GM18951 (cell line): ENCODE data around the gene KIF12.

Source experiments
- POLR2A ChIP-seq: IDR thresholded peaks from 4 replicates; pipeline ENCODE4 v1.6.1; 2011; ENCODE audit warnings: mild to moderate bottlenecking; ENCODE audit not compliant: insufficient read length, insufficient read depth; ENCODE audit errors: extremely low read depth
- in situ Hi-C: fragments of 300-500 bp; cut with MboI; formaldehyde crosslinking; loops from one replicate; pipeline ENCODE4 v1.12.0; 2022; ENCODE audit warnings: low sequenced_read_pairs, mixed read lengths, inconsistent platforms; ENCODE audit not compliant: unreplicated experiment

Gene KIF12

DNA sequence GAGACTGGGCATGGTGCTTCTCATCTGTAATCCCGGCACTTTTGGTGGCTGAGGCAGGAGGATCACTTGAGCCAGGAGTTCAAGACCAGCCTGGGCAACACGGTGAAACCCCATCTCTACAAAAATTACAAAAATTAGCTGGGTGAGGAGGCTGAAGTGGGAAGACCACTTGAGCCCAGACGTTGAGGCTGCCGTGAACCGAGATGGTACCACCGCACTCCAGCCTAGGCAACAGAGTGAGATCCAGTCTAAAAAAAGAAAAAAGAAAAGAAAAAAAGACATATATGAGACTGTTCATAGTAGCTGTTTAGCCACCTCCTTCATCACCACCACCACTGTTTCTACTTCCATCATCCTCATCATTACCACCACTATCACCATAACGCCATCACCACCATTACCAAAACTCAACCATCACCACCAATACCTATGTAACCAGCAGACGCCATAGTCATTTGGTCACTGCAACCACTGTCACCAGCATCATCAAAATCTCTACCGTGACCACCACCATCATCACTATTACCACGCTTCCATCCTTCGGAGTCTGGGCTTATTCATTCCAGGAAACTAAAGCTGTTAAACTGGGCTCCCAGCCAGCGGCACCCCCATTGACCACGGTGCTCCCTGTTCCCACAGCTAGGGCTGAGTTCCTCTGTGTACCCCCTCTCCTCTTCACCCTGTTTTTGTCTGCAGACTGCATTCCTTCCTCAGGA lies 8.4 kb upstream of the KIF12 start:
- TF ChIP-seq POLR2A = no peak
- in situ Hi-C loops = no loop called here

DNA sequence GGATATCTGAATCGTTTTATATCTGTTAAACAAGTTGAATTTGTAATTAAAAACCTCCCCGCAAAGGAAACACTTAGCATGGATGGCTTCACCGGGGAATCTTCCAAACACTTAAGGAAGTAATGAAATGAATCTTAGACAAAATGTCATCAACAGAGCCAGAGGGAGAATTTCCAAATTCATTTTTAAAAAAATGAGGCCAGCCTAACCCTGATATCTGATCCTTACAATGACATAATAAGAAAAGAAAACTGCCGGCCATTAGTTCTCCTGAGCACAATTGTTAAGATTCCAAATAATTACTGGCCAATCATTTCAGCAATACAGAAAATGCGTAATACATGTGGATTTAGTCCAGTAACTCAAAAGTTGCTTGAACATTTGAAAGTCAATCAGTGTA lies 6.1 kb upstream of the KIF12 start:
- no peak for TF ChIP-seq POLR2A
- in situ Hi-C loops = no loop called here

- in situ Hi-C loops = no loop called here
- TF ChIP-seq POLR2A = no peak
Observed at GRCh38 chr9:114102484-114102883, 3.4 kb upstream of the KIF12 start.

DNA sequence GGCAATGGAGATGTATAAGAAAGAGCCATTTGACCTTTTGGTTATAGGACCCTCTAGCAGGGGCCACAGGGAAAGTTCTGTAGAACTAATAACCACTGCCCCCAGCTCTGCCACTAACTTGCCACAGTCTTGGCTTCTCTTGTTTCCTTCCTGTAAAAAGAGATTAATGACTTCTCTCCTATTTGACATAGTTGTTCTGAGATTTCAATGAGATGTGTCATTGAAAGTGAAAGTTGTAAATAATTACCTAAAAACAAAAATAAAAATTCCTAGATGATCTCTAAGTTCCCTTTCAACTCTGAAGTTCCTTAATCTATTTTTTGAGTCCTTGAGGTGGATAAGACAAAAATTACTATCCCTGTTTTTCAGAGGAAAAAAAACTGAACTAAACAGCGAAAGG lies 1.4 kb upstream of the KIF12 start:
- no peak for TF ChIP-seq POLR2A
- in situ Hi-C loops = no loop called here

- in situ Hi-C loops = no loop called here
- TF ChIP-seq POLR2A = no peak
Observed at GRCh38 chr9:114099669-114100270, 678 bp upstream of the KIF12 start.

- in situ Hi-C loops = no loop called here
- no peak for TF ChIP-seq POLR2A
Observed at GRCh38 chr9:114098021-114098935, 814 bp downstream of the KIF12 start.

GRCh38 chr9:114097613-114098020 lies 1.5 kb downstream of the KIF12 start:
- in situ Hi-C loops = no loop called here
- no peak for TF ChIP-seq POLR2A

- in situ Hi-C loops = no loop called here
Observed at GRCh38 chr9:114096866-114097612, 2.1 kb downstream of the KIF12 start.

GRCh38 chr9:114096041-114096511 lies 3.0 kb downstream of the KIF12 start:
- in situ Hi-C loops = no loop called here
- TF ChIP-seq POLR2A = no peak

More at GRCh38 chr9:114096866-114097612, 2.1 kb downstream of the KIF12 start:
- no peak for TF ChIP-seq POLR2A

GRCh38 chr9:114094971-114095370 lies 4.1 kb downstream of the KIF12 start:
- in situ Hi-C loops = no loop called here
- TF ChIP-seq POLR2A = no peak

DNA sequence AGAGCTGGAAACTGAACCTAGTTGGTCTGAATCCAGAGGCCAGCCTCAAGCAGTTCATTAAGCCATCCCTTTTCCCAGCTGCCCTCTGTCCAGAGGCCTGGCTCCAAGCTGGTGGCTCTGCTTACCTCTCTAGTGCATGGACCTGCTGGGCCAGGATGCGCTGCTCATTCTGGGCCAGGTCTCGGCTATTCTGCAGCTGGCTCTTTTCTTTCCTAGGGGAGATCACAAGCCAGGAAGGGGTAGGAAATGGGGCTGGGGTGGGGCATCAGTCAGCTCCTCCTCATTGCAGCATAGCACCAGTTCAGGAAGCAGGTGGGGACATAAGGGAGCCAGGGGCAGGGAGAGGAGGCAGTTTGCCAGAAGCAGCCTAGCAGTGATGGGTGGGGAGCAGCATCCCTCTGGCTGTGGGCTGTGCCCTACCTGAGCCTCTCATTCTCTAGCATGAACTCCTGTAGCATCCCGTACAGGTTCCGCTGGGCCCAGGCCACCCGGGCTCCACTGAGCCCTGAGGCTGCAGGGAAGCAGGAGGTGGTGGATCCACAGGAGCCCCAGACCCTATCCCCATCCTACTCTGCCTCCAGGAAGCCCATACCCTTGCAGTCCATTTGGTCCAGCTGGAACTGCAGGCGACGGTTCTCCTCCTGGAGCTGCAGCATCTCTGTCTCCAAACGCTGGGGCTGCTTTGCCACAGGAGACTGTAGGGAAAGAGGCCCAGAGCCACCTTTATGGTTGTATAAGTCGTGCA lies 5.2 kb downstream of the KIF12 start:
- no peak for TF ChIP-seq POLR2A
- in situ Hi-C loops = no loop called here

- TF ChIP-seq POLR2A = no peak
- in situ Hi-C loops = no loop called here
Observed at GRCh38 chr9:114093031-114093471, 6.0 kb downstream of the KIF12 start.
